ENCODE data around the gene PPP1R13L. TPM values are rescaled to one million over a fixed set of nuclear protein-coding genes. Genes with fewer than 3 reads are reported as not detected.

PPP1R13L gene
- total RNA-seq, 2 donors from 2014 or later: 17.9 to 26.4 TPM

DNA sequence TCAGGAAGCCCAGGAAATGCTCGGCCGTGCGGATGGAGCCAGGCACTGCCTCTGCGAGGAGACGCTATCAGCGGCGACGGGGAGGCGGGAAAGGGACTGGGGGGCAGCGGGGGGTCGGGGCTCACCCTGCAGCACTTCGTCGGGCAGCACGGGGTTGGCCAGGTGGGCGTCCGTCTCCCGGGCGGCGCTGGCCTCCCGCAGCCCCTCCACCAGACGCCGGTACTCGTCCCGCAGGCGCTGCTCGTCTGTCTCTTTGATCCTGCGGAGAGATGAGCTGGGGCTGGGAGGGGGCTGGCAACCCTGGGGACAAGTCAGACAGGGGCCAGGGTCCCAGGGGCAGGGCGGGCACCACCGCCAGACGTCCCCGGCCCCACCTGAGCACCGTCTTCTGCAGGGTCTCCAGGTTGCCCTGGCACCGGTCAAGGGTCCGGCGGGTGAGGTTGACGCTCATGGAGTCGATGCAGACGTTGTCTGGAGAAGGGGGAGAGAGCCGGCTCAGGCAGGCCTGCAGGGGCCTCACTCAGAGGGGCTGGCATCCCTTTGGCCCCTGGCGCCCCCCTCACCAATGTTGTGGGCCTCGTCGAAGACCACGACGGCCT is 40.9 kb downstream of the PPP1R13L start:
- no peaks in the 10 kb centered on the region for H3K27me3 Mint-ChIP-seq (ENCODE audit: insufficient read depth)
- no peak overlapping the region for H3K27ac ChIP-seq (ENCODE audit: low read depth, low read length)
- TF ChIP-seq, protein P1, sequence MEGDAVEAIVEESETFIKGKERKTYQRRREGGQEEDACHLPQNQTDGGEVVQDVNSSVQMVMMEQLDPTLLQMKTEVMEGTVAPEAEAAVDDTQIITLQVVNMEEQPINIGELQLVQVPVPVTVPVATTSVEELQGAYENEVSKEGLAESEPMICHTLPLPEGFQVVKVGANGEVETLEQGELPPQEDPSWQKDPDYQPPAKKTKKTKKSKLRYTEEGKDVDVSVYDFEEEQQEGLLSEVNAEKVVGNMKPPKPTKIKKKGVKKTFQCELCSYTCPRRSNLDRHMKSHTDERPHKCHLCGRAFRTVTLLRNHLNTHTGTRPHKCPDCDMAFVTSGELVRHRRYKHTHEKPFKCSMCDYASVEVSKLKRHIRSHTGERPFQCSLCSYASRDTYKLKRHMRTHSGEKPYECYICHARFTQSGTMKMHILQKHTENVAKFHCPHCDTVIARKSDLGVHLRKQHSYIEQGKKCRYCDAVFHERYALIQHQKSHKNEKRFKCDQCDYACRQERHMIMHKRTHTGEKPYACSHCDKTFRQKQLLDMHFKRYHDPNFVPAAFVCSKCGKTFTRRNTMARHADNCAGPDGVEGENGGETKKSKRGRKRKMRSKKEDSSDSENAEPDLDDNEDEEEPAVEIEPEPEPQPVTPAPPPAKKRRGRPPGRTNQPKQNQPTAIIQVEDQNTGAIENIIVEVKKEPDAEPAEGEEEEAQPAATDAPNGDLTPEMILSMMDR (conservative IDR thresholded peaks at IDR 0.05): no peak
- DNase-seq: no peak
- H3K36me3 ChIP-seq (ENCODE audit: control insufficient read depth, insufficient read depth, low read length): peaks cover 46% of the 10 kb centered on the region
- peaks cover 44% of the 10 kb centered on the region for H3K36me3 Mint-ChIP-seq (ENCODE audit: low read depth)
- H3K4me3 ChIP-seq (ENCODE audit: low read length): no peak overlapping the region
- H3K4me1 ChIP-seq (ENCODE audit: control insufficient read depth, insufficient read depth, low read length): no peaks in the 10 kb centered on the region
- no peaks in the 10 kb centered on the region for H3K27me3 ChIP-seq (ENCODE audit: control insufficient read depth, insufficient read depth, low read length, poor library complexity, severe bottlenecking)
- no peak overlapping the region for H3K27ac Mint-ChIP-seq
- no peak overlapping the region for H3K9ac ChIP-seq (ENCODE audit: extremely low read depth, low read length, poor library complexity, severe bottlenecking)
- no peaks in the 10 kb centered on the region for H3K9me3 ChIP-seq (ENCODE audit: control insufficient read depth, low read length)
- no peaks in the 10 kb centered on the region for H3K9me3 Mint-ChIP-seq
- no peak overlapping the region for H3K4me3 Mint-ChIP-seq
- peaks cover 2% of the 10 kb centered on the region for H3K4me1 Mint-ChIP-seq
- WGBS, 2 experiments (ENCODE audit: insufficient coverage in 1 of 2, insufficient read length in 1 of 2): 92% methylated on average over 24 to 44 of the region's 44 CpGs

DNA sequence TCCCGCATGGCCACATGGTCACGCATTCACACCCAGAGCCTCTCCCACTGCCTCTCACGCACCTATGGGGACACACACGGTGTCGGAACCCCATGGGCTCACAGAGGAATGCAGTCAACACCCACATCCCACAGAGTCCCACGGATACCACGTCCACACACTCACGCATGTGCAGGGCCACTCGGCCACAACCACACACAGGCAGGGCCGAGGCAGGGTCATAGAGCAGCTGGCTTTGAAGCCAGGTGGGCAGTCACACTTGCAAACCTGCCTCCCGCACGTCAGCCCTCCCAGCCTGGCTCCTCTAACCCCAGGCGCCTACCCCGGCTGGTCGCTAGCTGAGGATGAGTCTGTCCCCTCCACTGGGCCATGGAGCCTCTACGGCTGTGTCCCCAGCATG is 42.6 kb downstream of the PPP1R13L start:
- Histone ChIP-seq H3K9ac (ENCODE audit: extremely low read depth, low read length, poor library complexity, severe bottlenecking) (no peak overlapping the region), H3K9me3 (ENCODE audit: control insufficient read depth, low read length) (no peaks in the 10 kb centered on the region), H3K36me3 (ENCODE audit: control insufficient read depth, insufficient read depth, low read length) (peaks cover 49% of the 10 kb centered on the region), H3K27ac (ENCODE audit: low read depth, low read length) (no peak overlapping the region), H3K27me3 (ENCODE audit: control insufficient read depth, insufficient read depth, low read length, poor library complexity, severe bottlenecking) (no peaks in the 10 kb centered on the region), H3K4me1 (ENCODE audit: control insufficient read depth, insufficient read depth, low read length) (no peaks in the 10 kb centered on the region), H3K4me3 (ENCODE audit: low read length) (no peak overlapping the region)
- no peak overlapping the region for H3K4me3 Mint-ChIP-seq
- H3K36me3 Mint-ChIP-seq (ENCODE audit: low read depth): peaks cover 49% of the 10 kb centered on the region
- no peaks in the 10 kb centered on the region for H3K4me1 Mint-ChIP-seq
- H3K27ac Mint-ChIP-seq: peak overlapping the region; percentile 52
- WGBS, 2 experiments (ENCODE audit: insufficient coverage in 1 of 2, insufficient read length in 1 of 2): 89 to 91% methylated on average over 13 to 16 of the region's 16 CpGs
- no peaks in the 10 kb centered on the region for H3K27me3 Mint-ChIP-seq (ENCODE audit: insufficient read depth)
- DNase-seq: no peak
- no peaks in the 10 kb centered on the region for H3K9me3 Mint-ChIP-seq
- TF ChIP-seq, protein P1 (conservative IDR thresholded peaks at IDR 0.05): no peak

DNA sequence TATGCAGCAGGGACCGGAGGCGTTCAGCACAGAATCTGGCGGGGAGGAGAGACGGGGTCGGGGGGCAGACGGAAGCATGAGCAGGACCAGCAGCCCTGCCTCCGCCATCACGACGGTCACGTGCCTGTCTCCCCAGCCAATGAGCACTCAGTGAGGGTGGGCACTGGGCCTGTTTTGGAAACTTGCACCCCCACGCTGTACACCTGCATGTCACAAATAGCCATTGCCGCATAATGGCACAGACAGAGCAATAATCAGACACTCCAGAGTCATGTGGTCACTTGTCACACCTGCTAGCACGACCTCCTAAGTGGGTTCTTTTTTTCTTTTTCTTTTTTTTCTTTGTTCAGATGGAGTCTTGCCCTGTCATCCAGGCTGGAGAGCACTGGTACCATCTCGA is 43.3 kb downstream of the PPP1R13L start:
- Mint-ChIP-seq H3K36me3 (ENCODE audit: low read depth) (peaks cover 55% of the 10 kb centered on the region), H3K9me3 (no peaks in the 10 kb centered on the region), H3K27me3 (ENCODE audit: insufficient read depth) (no peaks in the 10 kb centered on the region), H3K27ac (no peak overlapping the region), H3K4me1 (no peaks in the 10 kb centered on the region), H3K4me3 (no peak overlapping the region)
- H3K36me3 ChIP-seq (ENCODE audit: control insufficient read depth, insufficient read depth, low read length): peaks cover 55% of the 10 kb centered on the region
- no peak overlapping the region for H3K27ac ChIP-seq (ENCODE audit: low read depth, low read length)
- no peak for DNase-seq
- no peak overlapping the region for H3K4me3 ChIP-seq (ENCODE audit: low read length)
- no peak overlapping the region for H3K9ac ChIP-seq (ENCODE audit: extremely low read depth, low read length, poor library complexity, severe bottlenecking)
- TF ChIP-seq, protein P1 (conservative IDR thresholded peaks at IDR 0.05): no peak
- no peaks in the 10 kb centered on the region for H3K9me3 ChIP-seq (ENCODE audit: control insufficient read depth, low read length)
- H3K27me3 ChIP-seq (ENCODE audit: control insufficient read depth, insufficient read depth, low read length, poor library complexity, severe bottlenecking): no peaks in the 10 kb centered on the region
- H3K4me1 ChIP-seq (ENCODE audit: control insufficient read depth, insufficient read depth, low read length): no peaks in the 10 kb centered on the region
- 92 to 93% methylated on average over 14 of the region's 14 CpGs for WGBS, 2 experiments (ENCODE audit: insufficient coverage in 1 of 2, insufficient read length in 1 of 2)
